DND-41 (cell line): Measurements from ENCODE around the gene PDE4D.

Experiments
- CTCF ChIP-seq: IDR thresholded peaks from 2 replicates; pipeline ENCODE4 v1.5.1; 2012; ENCODE audit warnings: borderline replicate concordance, low read length, moderate library complexity, mild to moderate bottlenecking; ENCODE audit not compliant: poor library complexity, severe bottlenecking; ENCODE audit errors: extremely low read depth
- EZH2 ChIP-seq: IDR thresholded peaks from 3 replicates; pipeline ENCODE4 v1.6.1; 2012; ENCODE audit warnings: borderline replicate concordance, low read depth, mild to moderate bottlenecking, moderate library complexity, low read length, inconsistent platforms; ENCODE audit not compliant: severe bottlenecking

DNA sequence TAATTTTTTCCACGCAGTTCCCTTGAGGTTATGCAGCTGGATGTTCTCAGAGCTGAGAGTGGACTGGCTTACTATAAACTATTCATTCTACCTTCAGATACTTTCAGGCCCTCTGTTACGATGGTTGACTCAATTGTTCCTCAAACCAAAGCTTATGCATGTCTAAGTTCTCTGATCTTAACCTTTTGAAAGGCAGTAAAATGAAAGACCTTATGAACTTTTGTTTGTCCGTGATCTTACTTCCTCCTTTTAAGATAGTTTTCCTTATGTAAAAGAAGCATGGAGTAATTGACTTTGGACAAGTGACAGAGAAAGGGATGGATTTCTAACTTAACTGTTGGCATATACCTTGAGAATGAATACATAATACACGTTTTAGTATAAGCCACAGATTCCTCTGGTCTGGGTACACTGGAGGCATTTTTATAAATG lies 575.7 kb downstream of the PDE4D start:
- TF ChIP-seq CTCF = no peak
- TF ChIP-seq EZH2 = no peak
